GM19397 (cell line): Measurements from ENCODE around the gene IFT43.

Experiments
- ATAC-seq: cut with Tn5 transposase; IDR thresholded peaks from one replicate; pipeline ENCODE4 v1.9.1; 2021; ENCODE audit warnings: mild to moderate bottlenecking, moderate library complexity; ENCODE audit not compliant: unreplicated experiment

Gene IFT43

DNA sequence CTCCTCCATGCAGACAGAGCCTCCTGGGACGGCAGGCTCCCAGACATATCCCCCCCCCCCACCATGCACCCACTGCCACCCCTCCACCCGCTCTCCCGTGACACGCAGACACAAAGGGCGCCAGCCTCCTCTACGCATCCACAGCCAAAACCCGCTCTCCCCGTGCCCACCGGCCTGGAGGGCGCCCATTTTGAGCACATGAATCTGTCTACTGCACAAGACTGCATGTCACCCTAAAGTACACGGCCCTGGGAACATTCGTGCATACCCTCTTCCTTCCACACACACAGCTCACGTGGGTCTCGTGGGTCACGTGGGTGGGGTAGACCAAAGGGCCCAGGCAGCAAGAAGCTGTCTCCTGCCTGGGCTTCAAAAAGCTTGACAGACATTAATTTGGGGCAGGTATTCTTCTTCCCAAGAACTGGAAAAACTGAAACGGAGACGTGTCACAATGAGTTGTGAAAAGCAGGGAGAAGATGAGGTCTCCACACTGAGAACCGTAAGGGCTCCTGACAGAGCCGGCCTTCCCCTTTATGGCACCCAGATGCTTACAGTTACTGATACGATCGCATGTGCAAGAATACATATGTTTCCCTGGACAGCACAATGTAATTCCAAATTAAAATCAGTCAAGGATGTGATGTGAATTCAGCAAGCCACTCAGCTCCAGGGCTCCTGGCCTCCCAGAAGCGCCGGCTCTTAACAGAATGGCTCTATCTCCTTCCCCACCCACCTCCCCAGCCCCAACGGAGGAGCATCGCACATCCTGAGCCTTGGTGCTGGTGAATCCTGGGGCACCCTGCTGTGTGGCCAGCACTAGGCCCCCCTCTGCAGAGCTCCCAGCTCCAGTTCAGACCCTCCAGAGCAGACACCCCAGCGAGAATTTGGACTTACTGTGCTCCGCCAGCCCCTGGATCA, 5.7 kb upstream of the IFT43 start:
- no peak for ATAC-seq

GRCh38 chr14:75980856-75981255, 4.7 kb upstream of the IFT43 start:
- no peak for ATAC-seq

- ATAC-seq: no peak
Observed at GRCh38 chr14:75981426-75982265, 3.9 kb upstream of the IFT43 start, which contains the start of gene TGFB3. TGFB3 (minus strand) TSS chr14:75981995; CDS start chr14:75980893, 1,102 bp downstream.

DNA sequence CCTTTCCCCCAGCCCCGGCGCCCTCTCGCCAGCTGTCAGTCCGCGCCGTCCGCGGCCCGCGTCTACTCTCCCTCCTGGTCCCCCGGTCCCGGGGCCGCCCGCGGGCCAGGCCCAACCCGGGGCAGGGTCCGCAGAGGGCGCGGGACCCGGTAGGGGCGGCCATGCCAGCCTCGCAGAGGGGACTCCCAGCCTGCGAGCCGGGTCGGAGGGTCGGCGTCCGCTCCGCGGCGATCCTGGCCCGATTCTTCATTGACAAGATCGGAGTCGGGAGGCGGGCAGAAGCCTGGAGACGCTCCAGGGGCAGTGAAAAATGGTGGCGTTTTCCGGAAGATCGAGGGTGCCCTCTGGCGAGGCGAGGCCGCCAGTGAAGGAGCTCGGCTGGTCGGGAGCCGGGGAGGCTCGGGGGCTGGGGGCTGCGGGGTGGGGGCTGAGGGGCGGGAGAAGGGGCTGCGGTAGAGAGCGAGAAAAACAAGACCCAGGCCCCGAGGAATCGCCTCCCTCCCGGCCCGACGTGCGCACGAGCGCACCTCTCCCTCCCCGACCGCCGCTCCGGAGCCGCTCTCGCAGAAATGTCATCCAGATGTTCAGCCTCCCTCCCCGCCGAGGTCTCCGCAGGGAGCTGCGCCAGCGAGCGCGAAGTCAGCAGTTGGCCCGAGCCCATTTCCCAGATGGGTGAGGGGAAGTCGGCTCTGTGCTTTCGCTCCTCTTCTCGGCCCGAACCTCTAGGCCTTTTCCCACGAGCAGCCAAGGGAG, 3.1 kb upstream of the IFT43 start:
- ATAC-seq: no peak

DNA sequence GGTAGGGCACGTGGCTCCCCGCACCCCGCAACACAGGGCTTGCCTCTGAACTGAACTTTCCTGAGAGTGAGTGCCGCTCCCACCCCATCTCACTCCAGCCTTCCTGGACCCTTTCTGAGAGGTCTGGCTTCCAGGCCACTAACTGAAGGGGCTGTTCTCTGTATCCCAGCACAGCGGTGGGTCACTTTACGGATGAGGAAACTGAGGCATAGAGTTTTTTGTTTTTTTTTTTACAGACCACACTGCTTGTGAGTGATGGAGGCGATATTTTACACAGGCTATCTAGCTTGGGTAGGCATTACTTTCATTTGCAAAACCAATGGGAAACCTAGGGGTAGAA, 2.6 kb upstream of the IFT43 start:
- no peak for ATAC-seq

DNA sequence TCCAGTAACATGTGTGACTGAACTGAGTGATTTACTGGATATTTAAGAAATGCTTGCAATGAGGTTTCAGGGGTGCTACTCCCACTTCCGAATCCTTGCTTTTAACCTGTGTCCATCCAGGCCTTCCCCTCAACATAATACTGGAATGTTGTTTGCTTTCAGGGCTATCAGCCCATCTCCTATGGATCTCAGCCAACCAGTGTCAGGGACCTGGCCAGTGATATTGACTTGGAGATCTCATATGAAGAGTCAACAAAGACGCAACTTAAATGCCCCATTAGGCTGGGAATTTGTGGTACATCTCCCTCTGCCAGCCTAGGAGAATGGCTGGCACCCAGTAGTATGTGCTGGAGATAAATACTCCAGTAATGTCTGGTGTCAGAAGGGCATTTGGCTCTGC, 889 bp upstream of the IFT43 start:
- no peak for ATAC-seq

- no peak for ATAC-seq
Observed at GRCh38 chr14:75986439-75986765, 839 bp downstream of the IFT43 start.

GRCh38 chr14:75987201-75987970, 1.8 kb downstream of the IFT43 start:
- ATAC-seq: no peak

DNA sequence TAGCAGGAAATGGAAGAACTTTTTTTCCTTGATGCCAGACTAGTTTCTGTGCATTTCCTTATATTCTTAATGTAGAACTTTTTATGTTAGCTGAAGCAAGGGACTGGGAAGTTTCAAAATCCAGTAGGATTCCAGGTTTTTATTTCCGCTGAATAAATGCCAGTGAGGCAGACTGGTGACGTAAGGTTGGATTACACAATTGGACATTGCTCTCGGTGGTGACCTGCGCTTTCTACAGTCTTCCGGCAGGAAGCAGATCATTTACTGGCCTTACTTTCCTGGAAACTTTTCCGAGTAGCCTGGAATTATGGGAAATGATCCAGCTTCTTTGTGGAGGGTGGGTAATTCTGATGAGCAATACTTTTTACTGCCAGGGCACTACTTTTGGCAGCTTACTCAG, 3.6 kb downstream of the IFT43 start:
- no peak for ATAC-seq

GRCh38 chr14:75990297-75990696, 4.7 kb downstream of the IFT43 start:
- no peak for ATAC-seq

- no peak for ATAC-seq
Observed at GRCh38 chr14:75991753-75992152, 6.2 kb downstream of the IFT43 start.

DNA sequence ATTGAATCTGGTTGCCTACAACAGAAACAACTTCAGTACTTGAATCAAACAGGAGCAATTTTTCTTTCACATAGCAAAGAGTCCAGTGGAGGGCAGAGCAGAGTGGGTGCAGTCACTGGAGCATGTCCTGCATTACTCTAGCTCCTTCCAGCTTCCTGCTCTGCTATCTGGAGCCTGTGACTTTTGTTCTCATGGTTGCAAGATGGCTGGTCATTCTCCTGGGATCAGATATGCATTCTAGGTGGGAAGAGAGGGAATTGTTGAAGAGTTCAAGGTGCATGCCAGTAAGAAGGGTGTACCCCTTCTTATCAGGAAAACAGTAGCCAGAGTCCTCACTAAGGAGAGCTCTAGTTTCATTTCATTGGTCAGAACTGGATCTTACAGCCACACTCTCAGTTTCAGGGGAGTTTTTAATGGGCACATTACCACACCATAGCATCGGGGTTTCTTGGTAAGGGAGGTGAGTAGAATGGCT, 8.0 kb downstream of the IFT43 start:
- ATAC-seq: no peak

GRCh38 chr14:75995372-75996041, 9.9 kb downstream of the IFT43 start:
- no peak for ATAC-seq

DNA sequence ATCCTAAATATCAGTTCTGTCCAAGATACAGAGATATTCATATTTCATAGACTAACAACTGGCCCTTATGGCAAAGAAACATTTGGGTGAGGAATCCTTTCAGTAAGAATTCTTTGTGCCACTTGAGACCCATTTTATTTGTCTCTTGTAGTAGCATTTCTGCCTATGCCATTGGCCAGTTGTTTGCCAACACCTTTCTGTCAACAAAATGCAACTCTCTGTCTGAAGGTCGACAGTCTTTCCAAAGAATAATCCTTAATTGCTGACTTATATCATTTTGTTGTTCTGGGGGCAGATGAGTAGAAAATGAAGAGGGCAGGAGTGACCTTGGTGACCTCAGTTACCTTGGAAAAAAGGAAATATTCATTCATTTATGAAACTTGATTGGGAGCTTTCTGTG, 10.9 kb downstream of the IFT43 start:
- no peak for ATAC-seq

DNA sequence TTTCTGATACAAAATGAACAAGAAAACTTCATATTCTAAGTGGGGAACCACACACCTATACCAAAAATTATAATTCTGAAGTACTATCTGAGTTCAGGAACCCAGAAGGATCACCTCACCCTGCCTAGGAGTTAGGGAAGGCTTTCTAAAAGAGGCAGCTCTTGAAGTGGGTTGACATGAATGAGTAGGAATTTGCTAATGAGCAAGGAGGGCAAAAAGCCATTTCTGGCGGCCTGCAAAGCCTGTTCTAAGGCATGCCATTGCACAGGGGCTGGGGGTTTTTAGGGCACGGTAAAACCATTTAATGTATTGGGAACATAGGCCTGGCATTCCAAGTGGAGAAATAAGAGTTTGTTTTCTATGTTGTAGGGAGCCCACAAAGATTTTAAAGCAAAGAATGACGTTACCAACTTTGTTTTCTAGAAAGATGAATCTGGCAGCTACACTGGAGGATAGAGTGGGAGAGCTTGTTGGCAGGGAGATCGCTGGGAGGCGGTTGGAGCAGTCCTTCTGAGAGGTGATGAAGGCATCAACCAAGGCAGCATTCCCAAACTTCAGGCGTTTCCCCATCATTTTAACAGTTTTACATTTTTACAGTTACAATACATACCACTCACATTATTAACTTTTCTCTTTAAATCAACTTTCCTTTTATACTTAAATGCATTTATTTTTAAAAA, 14.1 kb downstream of the IFT43 start:
- no peak for ATAC-seq

GRCh38 chr14:76002383-76002782, 16.8 kb downstream of the IFT43 start:
- ATAC-seq: no peak

- ATAC-seq: no peak
Observed at GRCh38 chr14:76006253-76006652, 20.7 kb downstream of the IFT43 start.

DNA sequence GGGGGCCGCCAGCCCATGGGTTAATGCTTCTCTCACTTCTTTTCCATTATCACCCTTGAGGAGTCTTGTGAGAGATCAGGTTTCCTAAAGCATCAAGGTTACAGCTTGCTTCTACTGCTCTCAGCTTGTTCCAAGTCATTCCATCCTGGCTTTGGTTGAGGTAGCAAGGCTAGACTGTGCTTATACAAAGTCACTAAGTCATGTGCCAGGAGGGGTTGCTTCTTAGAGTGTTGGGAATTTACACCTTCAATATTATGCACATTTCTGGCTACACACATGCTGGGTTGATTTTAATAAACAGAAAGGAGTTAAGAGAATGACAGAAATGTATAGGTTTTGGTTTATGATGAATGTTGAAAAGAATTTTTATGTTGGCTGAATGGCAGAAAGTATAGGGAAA, 21.8 kb downstream of the IFT43 start:
- no peak for ATAC-seq

DNA sequence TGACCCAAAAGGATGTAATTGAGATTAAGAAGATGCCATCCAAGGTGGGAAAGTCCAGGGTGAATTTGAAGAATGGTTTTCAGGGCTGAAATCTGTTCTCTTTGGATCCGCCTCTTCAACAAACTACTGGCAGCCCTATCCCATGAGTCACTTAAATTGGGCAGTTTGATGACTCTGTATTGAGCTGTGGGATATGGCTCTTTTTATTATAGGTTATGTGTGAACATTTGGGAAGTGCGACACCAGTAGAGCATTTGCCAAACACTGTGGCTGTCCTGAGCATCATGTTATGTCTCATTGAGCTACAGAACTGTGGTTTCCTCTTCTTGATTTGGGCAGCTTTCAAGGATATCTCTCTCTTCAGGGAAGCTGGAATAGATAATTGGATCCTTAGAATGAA, 22.3 kb downstream of the IFT43 start:
- ATAC-seq: no peak
